Stimulated activated CD8-positive, alpha-beta memory T cell treated with anti-CD3 and anti-CD28 coated beads, Interleukin-4, amount 100 ng/mL, for 4 hours (primary cell): ENCODE measurements around the gene CAB39.
"Not testable (repeated sequence)": the region's sequence is repeated elsewhere in the genome, so short reads cannot be mapped to it uniquely, and the experiment has no call there.

Source experiments
- DNase-seq, 2 donors: peaks; one replicate each; pipeline ENCODE4 v3.0.0-alpha.2; 2020; ENCODE audit warnings: low read depth in 2 of 2, low spot score in 1 of 2

The CAB39 gene

GRCh38 chr2:230713331-230714135 is 891 bp downstream of the CAB39 start:
- peak in 1 of 2 donors; percentile 3 for DNase-seq

- DNase-seq, result no peak
Measured at GRCh38 chr2:230714136-230714480, 1.5 kb downstream of the CAB39 start.

- DNase-seq, result no peak
Measured at GRCh38 chr2:230715201-230715600, 2.6 kb downstream of the CAB39 start.

GRCh38 chr2:230716588-230716987 is 3.9 kb downstream of the CAB39 start:
- no peak for DNase-seq

- no peak for DNase-seq
Measured at GRCh38 chr2:230717600-230717999, 5.0 kb downstream of the CAB39 start.

- no peak for DNase-seq
Measured at GRCh38 chr2:230719340-230719739, 6.7 kb downstream of the CAB39 start.

GRCh38 chr2:230721712-230722111 is 9.1 kb downstream of the CAB39 start:
- no peak for DNase-seq

GRCh38 chr2:230722207-230722885 is 9.7 kb downstream of the CAB39 start:
- DNase-seq, result no peak

GRCh38 chr2:230723363-230723762 is 10.7 kb downstream of the CAB39 start:
- peak in 1 of 2 donors; percentile 7 for DNase-seq

- DNase-seq, result not testable (repeated sequence)
Measured at GRCh38 chr2:230724957-230725356, 12.3 kb downstream of the CAB39 start.

- no peak for DNase-seq
Measured at GRCh38 chr2:230731512-230731911, 18.9 kb downstream of the CAB39 start.

- no peak for DNase-seq
Measured at GRCh38 chr2:230732914-230733401, 20.3 kb downstream of the CAB39 start.

GRCh38 chr2:230734247-230735175 is 21.9 kb downstream of the CAB39 start:
- DNase-seq, result no peak

- no peak for DNase-seq
Measured at GRCh38 chr2:230735884-230736283, 23.2 kb downstream of the CAB39 start.

GRCh38 chr2:230737300-230737699 is 24.7 kb downstream of the CAB39 start:
- DNase-seq, result no peak

GRCh38 chr2:230737791-230738226 is 25.2 kb downstream of the CAB39 start:
- DNase-seq, result no peak

GRCh38 chr2:230738391-230738811 is 25.8 kb downstream of the CAB39 start:
- no peak for DNase-seq

- DNase-seq, result no peak
Measured at GRCh38 chr2:230738924-230739323, 26.3 kb downstream of the CAB39 start.

GRCh38 chr2:230739961-230740360 is 27.3 kb downstream of the CAB39 start:
- DNase-seq, result no peak

- no peak for DNase-seq
Measured at GRCh38 chr2:230742781-230743180, 30.1 kb downstream of the CAB39 start.

GRCh38 chr2:230746213-230746612 is 33.6 kb downstream of the CAB39 start:
- no peak for DNase-seq
